MM.1S (cell line): ENCODE data around the gene CAPN8.

ENCODE experiments used
- CTCF ChIP-seq: fragments of 300-600 bp; sonication (generic); IDR thresholded peaks from 2 replicates; pipeline ENCODE4 v1.5.1; 2016; ENCODE audit warnings: antibody characterized with exemption, low read length, mixed read lengths
- EZH2 ChIP-seq: fragments of 300-600 bp; sonication (generic); optimal IDR thresholded peaks from 2 replicates; pipeline ENCODE3; 2017; ENCODE audit warnings: low read depth, mild to moderate bottlenecking, antibody characterized with exemption, low read length, mixed read lengths
- EZH2phosphoT487 ChIP-seq: fragments of 300-600 bp; sonication (generic); IDR thresholded peaks from 2 replicates; pipeline ENCODE4 v1.6.1; 2018; ENCODE audit warnings: antibody characterized with exemption, low read length

GRCh38 chr1:223634423-223634822 is 31.1 kb downstream of the CAPN8 start:
- TF ChIP-seq EZH2 = no peak
- no peak for TF ChIP-seq CTCF
- TF ChIP-seq EZH2phosphoT487 = no peak
